CD4-positive, CD25-positive, alpha-beta regulatory T cell (primary cell): ENCODE data around the gene RAB27B. TPM values are rescaled to one million over a fixed set of nuclear protein-coding genes. Genes with fewer than 3 reads are reported as not detected.
"Not testable (repeated sequence)": the region's sequence is repeated elsewhere in the genome, so short reads cannot be mapped to it uniquely, and the experiment has no call there.

ENCODE experiments used
- ATAC-seq, 2 donors: fragments of 150-1000 bp; cut with Tn5 transposase; one replicate each; pipeline ENCODE4 v1.10.0; 2021; ENCODE audit warnings: low read depth in 2 of 2, moderate number of reproducible peaks in 2 of 2, moderate library complexity in 1 of 2
- DNase-seq, 3 donors: peaks; one replicate each; pipeline versions ENCODE4 v3.0.0 to v3.0.0-alpha.2; 2012 to 2022; ENCODE audit warnings: mixed read lengths in 1 of 3
- H3K27ac ChIP-seq: one replicate; pipeline ENCODE4 v1.7.0; 2013; ENCODE audit warnings: mild to moderate bottlenecking, low read length; ENCODE audit not compliant: insufficient read depth, poor library complexity, severe bottlenecking
- H3K27me3 ChIP-seq: one replicate; pipeline ENCODE4 v1.7.0; 2013; ENCODE audit warnings: low read length; ENCODE audit not compliant: control insufficient read depth, insufficient read depth
- H3K36me3 ChIP-seq: one replicate; pipeline ENCODE4 v1.7.0; 2013; ENCODE audit warnings: mild to moderate bottlenecking, low read length, moderate library complexity; ENCODE audit not compliant: control insufficient read depth, insufficient read depth
- H3K4me1 ChIP-seq: 2 replicates; pipeline ENCODE4 v1.7.0; 2013; ENCODE audit warnings: mild to moderate bottlenecking, low read length; ENCODE audit not compliant: insufficient read depth, control insufficient read depth, poor library complexity, severe bottlenecking
- H3K4me3 ChIP-seq: one replicate; pipeline ENCODE4 v1.7.0; 2013; ENCODE audit warnings: low read depth, mild to moderate bottlenecking, low read length, moderate library complexity
- H3K9me3 ChIP-seq, 2 experiments: 1 replicate in 1 of 2; 2 replicates in 1 of 2; pipeline ENCODE4 v1.7.0; 2013; ENCODE audit warnings: low read length in 2 of 2, mild to moderate bottlenecking in 1 of 2, moderate library complexity in 1 of 2; ENCODE audit not compliant: control insufficient read depth in 2 of 2
- H3K27ac Mint-ChIP-seq, 3 donors: one replicate each; pipeline ENCODE4 v1.8.0; 2020 to 2022; ENCODE audit warnings: mild to moderate bottlenecking in 3 of 3, mixed read lengths in 3 of 3, moderate library complexity in 2 of 3
- H3K27me3 Mint-ChIP-seq: one replicate; pipeline ENCODE4 v1.8.0; 2022; ENCODE audit warnings: mild to moderate bottlenecking, mixed read lengths
- H3K36me3 Mint-ChIP-seq: one replicate; pipeline ENCODE4 v1.8.0; 2020; ENCODE audit warnings: mixed read lengths
- H3K4me1 Mint-ChIP-seq, 4 donors: one replicate each; pipeline ENCODE4 v1.8.0; 2020 to 2022; ENCODE audit warnings: mixed read lengths in 4 of 4, mild to moderate bottlenecking in 1 of 4
- H3K4me3 Mint-ChIP-seq, 4 donors: one replicate each; pipeline ENCODE4 v1.8.0; 2020 to 2022; ENCODE audit warnings: mild to moderate bottlenecking in 4 of 4, mixed read lengths in 4 of 4, moderate library complexity in 3 of 4
- H3K9me3 Mint-ChIP-seq, 7 donors: one replicate each; pipeline ENCODE4 v1.8.0; 2020 to 2022; ENCODE audit warnings: mixed read lengths in 7 of 7, mild to moderate bottlenecking in 3 of 7, moderate library complexity in 2 of 7
- polyA plus RNA-seq, 4 donors: library from polyadenylated mRNA; unstranded; fragments of 300-500 nt; fragmentation: Illumina TruSeq; gene quantifications; one replicate each; pipeline ENCODE4 v1.2.3, GENCODE V29; 2021
- total RNA-seq: library from RNA; stranded (reverse); gene quantifications from one replicate; pipeline ENCODE4 v1.2.3, GENCODE V29; 2022

The RAB27B gene
- total and polyA plus RNA-seq, 5 donors from 2014 or later = 0.22 to 8.5 TPM; not detected in 3

- ATAC-seq = peak in 1 of 2 donors; percentile 22
Observed at GRCh38 chr18:54805571-54806334, 22.5 kb upstream of the RAB27B start.

GRCh38 chr18:54806526-54806925 lies 21.8 kb upstream of the RAB27B start:
- DNase-seq = no peak
- ATAC-seq = no peak

More at GRCh38 chr18:54805571-54806334, 22.5 kb upstream of the RAB27B start:
- Histone ChIP-seq H3K4me1 (no peaks in the 10 kb centered on the region), H3K9me3 (no peaks in the 10 kb centered on the region), H3K4me3 (no peak overlapping the region), H3K27ac (no peak overlapping the region), H3K36me3 (no peaks in the 10 kb centered on the region), H3K27me3 (no peaks in the 10 kb centered on the region)
- Mint-ChIP-seq H3K27me3 (no peaks in the 10 kb centered on the region), H3K9me3 (peaks cover 0 to 3% (median 0%) of the 10 kb centered on the region in 7 donors), H3K27ac (no peak overlapping the region), H3K4me3 (no peak overlapping the region), H3K36me3 (no peaks in the 10 kb centered on the region), H3K4me1 (no peaks in the 10 kb centered on the region)
- DNase-seq = no peak

GRCh38 chr18:54807303-54807702 lies 21.0 kb upstream of the RAB27B start:
- Mint-ChIP-seq H3K27ac (no peak overlapping the region), H3K36me3 (no peaks in the 10 kb centered on the region), H3K4me3 (no peak overlapping the region), H3K4me1 (no peaks in the 10 kb centered on the region), H3K27me3 (no peaks in the 10 kb centered on the region), H3K9me3 (peaks cover 0 to 6% (median 0%) of the 10 kb centered on the region in 7 donors)
- H3K9me3 ChIP-seq = no peaks in the 10 kb centered on the region
- H3K4me3 ChIP-seq = no peak overlapping the region
- H3K27me3 ChIP-seq = no peaks in the 10 kb centered on the region
- ATAC-seq = no peak
- no peaks in the 10 kb centered on the region for H3K36me3 ChIP-seq
- H3K4me1 ChIP-seq = no peaks in the 10 kb centered on the region
- no peak overlapping the region for H3K27ac ChIP-seq
- DNase-seq = no peak

More at GRCh38 chr18:54806526-54806925, 21.8 kb upstream of the RAB27B start:
- Mint-ChIP-seq H3K36me3 (no peaks in the 10 kb centered on the region), H3K4me1 (no peaks in the 10 kb centered on the region), H3K4me3 (no peak overlapping the region), H3K27me3 (no peaks in the 10 kb centered on the region), H3K27ac (no peak overlapping the region), H3K9me3 (peaks cover 0 to 6% (median 0%) of the 10 kb centered on the region in 7 donors)
- Histone ChIP-seq H3K27me3 (no peaks in the 10 kb centered on the region), H3K36me3 (no peaks in the 10 kb centered on the region), H3K4me3 (no peak overlapping the region), H3K9me3 (no peaks in the 10 kb centered on the region), H3K4me1 (no peaks in the 10 kb centered on the region), H3K27ac (no peak overlapping the region)

- H3K4me3 Mint-ChIP-seq, DNase-seq, H3K36me3 Mint-ChIP-seq, H3K4me1 ChIP-seq, H3K36me3 ChIP-seq, H3K9me3 ChIP-seq, H3K27me3 ChIP-seq, H3K27ac Mint-ChIP-seq, H3K27me3 Mint-ChIP-seq, H3K4me3 ChIP-seq, ATAC-seq, H3K27ac ChIP-seq, H3K4me1 Mint-ChIP-seq, H3K9me3 Mint-ChIP-seq: not testable (repeated sequence)
Observed at GRCh38 chr18:54810662-54811061, 17.6 kb upstream of the RAB27B start.

- Mint-ChIP-seq H3K27me3 (no peaks in the 10 kb centered on the region), H3K4me1 (no peaks in the 10 kb centered on the region)
- no peak for ATAC-seq
Observed at GRCh38 chr18:54812885-54813284, 15.4 kb upstream of the RAB27B start.

GRCh38 chr18:54813305-54813704 lies 15.0 kb upstream of the RAB27B start:
- peaks cover 0 to 6% (median 1%) of the 10 kb centered on the region in 7 donors for H3K9me3 Mint-ChIP-seq
- H3K4me1 Mint-ChIP-seq = no peaks in the 10 kb centered on the region
- Histone ChIP-seq H3K9me3 (no peaks in the 10 kb centered on the region), H3K4me1 (no peaks in the 10 kb centered on the region), H3K36me3 (no peaks in the 10 kb centered on the region), H3K4me3 (no peak overlapping the region), H3K27ac (no peak overlapping the region), H3K27me3 (no peaks in the 10 kb centered on the region)
- no peak overlapping the region for H3K27ac Mint-ChIP-seq
- no peak for ATAC-seq
- H3K27me3 Mint-ChIP-seq = no peaks in the 10 kb centered on the region
- H3K36me3 Mint-ChIP-seq = no peaks in the 10 kb centered on the region
- no peak overlapping the region for H3K4me3 Mint-ChIP-seq
- DNase-seq = no peak

More at GRCh38 chr18:54812885-54813284, 15.4 kb upstream of the RAB27B start:
- Histone ChIP-seq H3K27ac (no peak overlapping the region), H3K36me3 (no peaks in the 10 kb centered on the region), H3K27me3 (no peaks in the 10 kb centered on the region), H3K4me1 (no peaks in the 10 kb centered on the region), H3K9me3 (no peaks in the 10 kb centered on the region), H3K4me3 (no peak overlapping the region)
- Mint-ChIP-seq H3K27ac (no peak overlapping the region), H3K36me3 (no peaks in the 10 kb centered on the region), H3K9me3 (peaks cover 0 to 6% (median 1%) of the 10 kb centered on the region in 7 donors), H3K4me3 (no peak overlapping the region)
- no peak for DNase-seq

DNA sequence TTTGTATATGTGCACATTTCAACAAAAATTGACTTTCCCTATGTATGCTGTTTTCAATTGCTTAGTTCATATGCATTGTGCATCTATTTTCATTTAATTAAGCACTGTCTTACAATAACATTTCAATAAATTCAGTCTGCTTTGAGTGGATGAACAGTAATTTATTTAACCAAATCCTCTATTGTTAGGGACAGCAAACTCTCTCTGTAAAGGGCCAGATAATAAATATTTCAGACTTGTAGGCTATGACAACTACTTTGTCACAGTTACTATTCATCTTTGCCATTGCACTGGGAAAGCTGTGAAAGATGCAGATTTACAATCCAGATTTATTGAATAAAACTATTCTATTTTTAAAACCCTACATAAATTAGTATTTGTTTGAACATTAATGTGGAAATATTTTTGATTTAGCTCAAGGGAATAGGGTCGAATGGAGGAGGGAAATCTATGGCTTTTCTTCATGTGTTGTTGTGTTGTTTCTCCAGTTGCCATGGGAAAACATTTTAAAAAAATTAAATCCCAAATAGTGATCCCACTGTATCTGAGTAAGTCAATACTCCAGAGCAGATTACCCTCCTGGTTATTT lies 14.2 kb upstream of the RAB27B start:
- no peak for DNase-seq
- no peak overlapping the region for H3K27ac Mint-ChIP-seq
- H3K4me1 Mint-ChIP-seq = no peaks in the 10 kb centered on the region
- H3K9me3 Mint-ChIP-seq = peaks cover 0 to 6% (median 1%) of the 10 kb centered on the region in 7 donors
- Histone ChIP-seq H3K9me3 (no peaks in the 10 kb centered on the region), H3K27me3 (no peaks in the 10 kb centered on the region), H3K4me1 (no peaks in the 10 kb centered on the region), H3K36me3 (no peaks in the 10 kb centered on the region), H3K4me3 (no peak overlapping the region), H3K27ac (no peak overlapping the region)
- no peak overlapping the region for H3K4me3 Mint-ChIP-seq
- no peak for ATAC-seq
- no peaks in the 10 kb centered on the region for H3K27me3 Mint-ChIP-seq
- H3K36me3 Mint-ChIP-seq = no peaks in the 10 kb centered on the region

DNA sequence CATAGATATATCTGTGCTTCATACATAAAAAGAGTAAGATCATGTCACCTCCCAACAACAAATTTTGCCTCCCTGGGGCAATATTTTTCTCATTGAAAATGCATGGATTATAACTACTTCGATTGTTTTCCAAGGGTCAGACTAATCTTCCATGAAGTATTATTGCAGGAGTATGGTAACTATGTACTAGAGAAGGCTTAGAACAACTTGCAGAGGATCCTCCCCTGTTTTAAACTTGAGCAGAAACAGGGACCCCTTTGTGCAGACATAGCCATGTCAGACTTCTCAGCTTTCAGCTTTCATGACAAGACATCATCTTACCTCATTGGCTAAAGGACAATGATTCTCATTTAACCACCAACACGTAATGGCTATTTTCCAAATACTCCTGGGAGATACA lies 13.2 kb upstream of the RAB27B start:
- H3K27me3 ChIP-seq = no peaks in the 10 kb centered on the region
- H3K36me3 ChIP-seq = no peaks in the 10 kb centered on the region
- H3K27ac Mint-ChIP-seq = no peak overlapping the region
- no peaks in the 10 kb centered on the region for H3K36me3 Mint-ChIP-seq
- no peaks in the 10 kb centered on the region for H3K27me3 Mint-ChIP-seq
- no peak overlapping the region for H3K4me3 ChIP-seq
- no peak overlapping the region for H3K4me3 Mint-ChIP-seq
- no peak for ATAC-seq
- H3K9me3 ChIP-seq = no peaks in the 10 kb centered on the region
- peaks cover 0 to 6% (median 0%) of the 10 kb centered on the region in 7 donors for H3K9me3 Mint-ChIP-seq
- DNase-seq = no peak
- H3K4me1 ChIP-seq = no peaks in the 10 kb centered on the region
- no peaks in the 10 kb centered on the region for H3K4me1 Mint-ChIP-seq
- no peak overlapping the region for H3K27ac ChIP-seq
